B cell (primary cell): ENCODE measurements around the gene POLD1. TPM values are rescaled to one million over a fixed set of nuclear protein-coding genes. Genes with fewer than 3 reads are reported as not detected.

Experiments used
- ATAC-seq: fragments of 200-7000 bp; cut with Tn5 transposase; one replicate; pipeline ENCODE4 v1.10.0; 2021; ENCODE audit warnings: low read depth, mild to moderate bottlenecking, moderate number of reproducible peaks, moderate library complexity
- CTCF ChIA-PET: fragments of 350-600 bp; sonication (Branson Sonifier 250); formaldehyde crosslinking; loops from one replicate; lab custom pipeline; 2021; ENCODE audit warnings: antibody characterized with exemption, inconsistent platforms; lab: Charles Lee
- POLR2A ChIA-PET: fragments of 350-600 bp; sonication (Branson Sonifier 250); formaldehyde crosslinking; loops from one replicate; lab custom pipeline; 2021; ENCODE audit warnings: antibody characterized with exemption; lab: Charles Lee
- DNase-seq: peaks from one replicate; pipeline ENCODE4 v3.0.0; 2013
- H2AFZ ChIP-seq: 2 replicates; pipeline ENCODE4 v1.6.1; 2012; ENCODE audit warnings: mild to moderate bottlenecking, low read depth, low read length; ENCODE audit not compliant: insufficient read depth, poor library complexity, severe bottlenecking
- H3K27ac ChIP-seq, 2 donors: 1 replicate in 1 of 2; 2 replicates in 1 of 2; pipeline ENCODE4 v1.5.1; 2012 to 2013; ENCODE audit warnings: low read length in 2 of 2, mild to moderate bottlenecking in 2 of 2, moderate library complexity in 1 of 2
- H3K27me3 ChIP-seq, 4 experiments: fragments of 200-600 bp in 1 of 4; sonication (generic) in 1 of 4; replicated peaks in 1 of 4; 1 replicate in 2 of 4; 2 replicates in 2 of 4; pipeline versions ENCODE4 v1.6.1 to v1.7.0; 2013 to 2016; ENCODE audit warnings: low read length in 3 of 4, mild to moderate bottlenecking in 2 of 4, mixed read lengths in 1 of 4, moderate library complexity in 1 of 4; ENCODE audit not compliant: insufficient read depth in 4 of 4, control insufficient read depth in 3 of 4; ENCODE audit errors: control extremely low read depth in 1 of 4
- H3K36me3 ChIP-seq, 2 experiments: replicated peaks in 1 of 2; 1 replicate in 1 of 2; 2 replicates in 1 of 2; pipeline versions ENCODE4 v1.6.1 to v1.7.1; 2013; ENCODE audit warnings: low read length in 1 of 2; ENCODE audit not compliant: insufficient read depth in 2 of 2, control insufficient read depth in 1 of 2; ENCODE audit errors: control extremely low read depth in 1 of 2, extremely low read depth in 1 of 2
- H3K4me1 ChIP-seq, 2 donors: fragments of 200-600 bp in 1 of 2; sonication (generic) in 1 of 2; 1 replicate in 1 of 2; 2 replicates in 1 of 2; pipeline versions ENCODE4 v1.5.1 to v1.6.1; 2013 to 2017; ENCODE audit warnings: low read length in 2 of 2; ENCODE audit not compliant: control insufficient read depth in 2 of 2, insufficient read depth in 2 of 2
- H3K4me2 ChIP-seq: replicated peaks from 2 replicates; pipeline ENCODE3; 2012; ENCODE audit warnings: mild to moderate bottlenecking, low read depth, low read length; ENCODE audit not compliant: poor library complexity, severe bottlenecking
- H3K4me3 ChIP-seq, 5 experiments: fragments of 200-600 bp in 1 of 5; sonication (generic) in 1 of 5; 1 replicate in 3 of 5; 2 replicates in 2 of 5; pipeline versions ENCODE4 v1.5.1 to v1.7.0; 2011 to 2016; ENCODE audit warnings: low read length in 4 of 5, mild to moderate bottlenecking in 4 of 5, low read depth in 2 of 5, control low read depth in 1 of 5, moderate library complexity in 1 of 5; ENCODE audit not compliant: insufficient read depth in 1 of 5; ENCODE audit errors: control extremely low read depth in 1 of 5, extremely low read depth in 1 of 5
- H3K79me2 ChIP-seq: fragments of 200-600 bp; sonication (generic); one replicate; pipeline ENCODE4 v1.6.0; 2016; ENCODE audit warnings: low read length; ENCODE audit not compliant: control insufficient read depth, insufficient read depth
- H3K9ac ChIP-seq: fragments of 200-600 bp; sonication (generic); 2 replicates; pipeline ENCODE4 v1.6.1; 2017; ENCODE audit warnings: mild to moderate bottlenecking, low read length, moderate library complexity
- H3K9me3 ChIP-seq, 3 donors: one replicate each; pipeline versions ENCODE4 v1.6.1 to v1.7.1; 2013; ENCODE audit warnings: low read length in 2 of 3; ENCODE audit not compliant: control insufficient read depth in 2 of 3, insufficient read depth in 1 of 3; ENCODE audit errors: control extremely low read depth in 1 of 3
- H4K20me1 ChIP-seq: 2 replicates; pipeline ENCODE4 v1.6.0; 2012; ENCODE audit warnings: mild to moderate bottlenecking, low read length; ENCODE audit not compliant: insufficient read depth, control insufficient read depth, poor library complexity, severe bottlenecking
- H3K27ac Mint-ChIP-seq: one replicate; pipeline ENCODE4 v1.8.0; 2021; ENCODE audit warnings: mixed read lengths
- H3K27me3 Mint-ChIP-seq: one replicate; pipeline ENCODE4 v1.8.0; 2021; ENCODE audit warnings: mixed read lengths
- H3K4me1 Mint-ChIP-seq: one replicate; pipeline ENCODE4 v1.8.0; 2021; ENCODE audit warnings: mixed read lengths
- H3K4me3 Mint-ChIP-seq: one replicate; pipeline ENCODE4 v1.8.0; 2021; ENCODE audit warnings: mixed read lengths
- H3K9me3 Mint-ChIP-seq: one replicate; pipeline ENCODE4 v1.8.0; 2022; ENCODE audit warnings: mixed read lengths; ENCODE audit not compliant: insufficient read depth
- EZH2 ChIP-seq: IDR thresholded peaks from 2 replicates; pipeline ENCODE4 v1.6.1; 2012; ENCODE audit warnings: borderline replicate concordance, low read depth, mild to moderate bottlenecking, moderate library complexity, low read length; ENCODE audit not compliant: insufficient read depth, poor library complexity, severe bottlenecking
- WGBS: methylation state at CpG from one replicate; pipeline ENCODE4 v1.1.5; 2013; ENCODE audit warnings: missing lambda C conversion rate; ENCODE audit not compliant: insufficient coverage; 5-methylcytosine and 5-hydroxymethylcytosine counted together
- intact Hi-C: fragments of 100-400 bp; cut with micrococcal nuclease; formaldehyde crosslinking; loops from one replicate; pipeline ENCODE4 v1.10.0; 2022
- polyA plus RNA-seq: library from polyadenylated mRNA; depleted of rRNA; stranded (reverse); fragments of >200 nt; gene quantifications from 2 replicates; pipeline ENCODE4 v1.2.3, GENCODE V29; 2012
- total RNA-seq, 2 donors: library from RNA; stranded (reverse); fragments of 120-200 nt in 1 of 2; gene quantifications; 1 replicate in 1 of 2; 2 replicates in 1 of 2; pipeline versions ENCODE4 v1.2.3 to v1.2.4, GENCODE V29; 2013 to 2022
- TF ChIP-seq, protein P1 (sequence below): fragments of 200-600 bp; IDR thresholded peaks from one replicate; pipeline ENCODE4 v1.8.0; 2022; ENCODE audit warnings: antibody characterized with exemption, mild to moderate bottlenecking

The POLD1 gene
- total and polyA plus RNA-seq, 2 donors (not counting 1 experiment from before 2014, with no cell fraction given) = 43.6 to 65.2 TPM

DNA sequence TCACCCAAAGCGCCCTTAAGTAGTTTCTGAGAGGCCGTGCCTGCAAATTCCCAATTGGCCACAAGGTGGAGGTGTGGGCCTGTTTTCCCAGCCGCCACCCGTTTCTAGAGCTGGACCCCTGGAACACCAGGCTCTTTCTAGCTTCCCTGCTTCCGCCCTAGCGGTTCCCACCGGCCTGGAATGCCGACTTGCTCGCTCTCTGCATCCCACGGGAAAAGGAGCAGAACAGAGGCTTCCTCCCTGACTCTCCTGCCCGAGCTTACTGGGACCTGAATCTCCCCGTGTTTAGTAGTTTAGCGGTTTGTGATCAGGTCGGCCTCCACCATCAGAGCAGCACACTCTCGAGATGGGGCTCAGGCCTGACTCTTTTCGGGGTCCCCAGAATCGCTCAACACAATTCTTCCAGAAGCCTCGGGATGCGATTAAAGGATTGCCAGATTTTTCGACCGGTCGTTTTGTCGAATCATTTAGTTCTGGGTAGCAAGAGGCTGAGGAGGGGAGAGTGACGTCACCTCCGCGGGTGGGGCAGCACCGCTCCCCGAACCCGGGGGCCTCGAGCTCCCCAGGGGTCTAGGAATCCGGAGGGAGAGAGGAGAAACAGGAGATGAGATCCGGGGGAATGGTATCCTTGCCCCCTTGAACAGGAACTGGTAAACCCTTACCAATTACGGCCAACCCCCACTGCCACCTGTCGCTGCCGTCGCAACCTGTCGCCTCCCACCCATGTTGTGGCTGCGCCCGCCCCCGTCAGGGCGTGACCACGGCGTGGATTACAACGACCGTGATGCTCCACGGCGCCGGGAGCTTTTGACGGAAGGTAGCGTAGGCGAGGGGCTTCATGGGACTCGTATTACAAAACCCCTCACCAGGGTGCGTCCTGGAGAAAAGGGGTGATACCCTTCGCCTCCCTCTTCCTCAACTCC is 26.7 kb upstream of the POLD1 start:
- DNase-seq (peak; percentile 94), ATAC-seq (peak; percentile 81)
- Histone ChIP-seq H3K27me3 (no peaks in the 10 kb centered on the region), H3K4me1 (peaks cover 13 to 34% of the 10 kb centered on the region in 2 donors), H4K20me1 (no peaks in the 10 kb centered on the region), H3K4me2 (peak overlapping the region; percentile 99), H3K9me3 (peaks cover 0 to 6% (median 0%) of the 10 kb centered on the region in 3 donors), H3K27ac (peak overlapping the region; percentile 95 to 99), H3K4me3 (peak overlapping the region; percentile 64 to 99 (median 68)), H3K9ac (peak overlapping the region; percentile 99), H3K79me2 (peaks cover 15% of the 10 kb centered on the region), H2AFZ (peak overlapping the region; percentile 87), H3K36me3 (no peaks in the 10 kb centered on the region)
- intact Hi-C loops = loop anchor here (1.0 to 5.0 kb wide), 12 partner anchors 10 to 540 kb away; partner anchors contain the start of genes JOSD2, MYBPC2, NR1H2 and POLD1
- 12% methylated on average over 46 of the region's 54 CpGs for WGBS
- peak overlapping the region; percentile 98 for H3K27ac Mint-ChIP-seq
- H3K4me1 Mint-ChIP-seq = peaks cover 39% of the 10 kb centered on the region
- H3K4me3 Mint-ChIP-seq = peak overlapping the region; percentile 94
- CTCF ChIA-PET = interaction anchor here (0.7 to 6.6 kb wide), 34 partner anchors 10 to 565 kb away, joined by 3 to 76 read pairs (median 6); partner anchors contain the start of genes JOSD2, KCNC3, NAPSA and POLD1
- H3K9me3 Mint-ChIP-seq = no peaks in the 10 kb centered on the region
- TF ChIP-seq EZH2 = no peak
- TF ChIP-seq, protein P1, sequence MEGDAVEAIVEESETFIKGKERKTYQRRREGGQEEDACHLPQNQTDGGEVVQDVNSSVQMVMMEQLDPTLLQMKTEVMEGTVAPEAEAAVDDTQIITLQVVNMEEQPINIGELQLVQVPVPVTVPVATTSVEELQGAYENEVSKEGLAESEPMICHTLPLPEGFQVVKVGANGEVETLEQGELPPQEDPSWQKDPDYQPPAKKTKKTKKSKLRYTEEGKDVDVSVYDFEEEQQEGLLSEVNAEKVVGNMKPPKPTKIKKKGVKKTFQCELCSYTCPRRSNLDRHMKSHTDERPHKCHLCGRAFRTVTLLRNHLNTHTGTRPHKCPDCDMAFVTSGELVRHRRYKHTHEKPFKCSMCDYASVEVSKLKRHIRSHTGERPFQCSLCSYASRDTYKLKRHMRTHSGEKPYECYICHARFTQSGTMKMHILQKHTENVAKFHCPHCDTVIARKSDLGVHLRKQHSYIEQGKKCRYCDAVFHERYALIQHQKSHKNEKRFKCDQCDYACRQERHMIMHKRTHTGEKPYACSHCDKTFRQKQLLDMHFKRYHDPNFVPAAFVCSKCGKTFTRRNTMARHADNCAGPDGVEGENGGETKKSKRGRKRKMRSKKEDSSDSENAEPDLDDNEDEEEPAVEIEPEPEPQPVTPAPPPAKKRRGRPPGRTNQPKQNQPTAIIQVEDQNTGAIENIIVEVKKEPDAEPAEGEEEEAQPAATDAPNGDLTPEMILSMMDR = peak; percentile 89
- H3K27me3 Mint-ChIP-seq = no peaks in the 10 kb centered on the region
- POLR2A ChIA-PET = interaction anchor here (0.5 to 2.8 kb wide), 13 partner anchors 10 to 425 kb away, joined by 3 to 33 read pairs (median 8); partner anchors contain the start of genes JOSD2, KCNC3, NR1H2 and SPIB
